GM12878 (cell line): ENCODE results near the gene CHL1. TPM values are rescaled to one million over a fixed set of nuclear protein-coding genes. Genes with fewer than 3 reads are reported as not detected.

ENCODE experiments used
- ATAC-seq: fragments of 200-7000 bp; cut with Tn5 transposase; 3 replicates; pipeline ENCODE4 v1.9.1; 2020; ENCODE audit warnings: mild to moderate bottlenecking, moderate library complexity
- BruUV-seq: library from RNA; stranded (reverse); fragments of 400-500 nt; replicated peaks from 2 replicates; lab custom pipeline; 2021; lab: Mats Ljungman, UMichigan
- CTCF ChIA-PET: fragments of 300-600 bp; sonication (Branson Sonifier 250); formaldehyde crosslinking; extraction: SDS; loops from one replicate; lab custom pipeline; 2021; ENCODE audit warnings: inconsistent platforms; lab: Yijun Ruan, JAX
- POLR2A ChIA-PET: fragments of 350-600 bp; formaldehyde crosslinking; extraction: SDS; loops from one replicate; lab custom pipeline; 2021; ENCODE audit warnings: inconsistent platforms; lab: Charles Lee
- RAD21 ChIA-PET: fragments of 300-600 bp; sonication (Branson Sonifier 250); formaldehyde crosslinking; loops from one replicate; lab custom pipeline; 2023; ENCODE audit warnings: antibody characterized with exemption; ENCODE audit not compliant: unreplicated experiment; lab: Charles Lee
- SMC1A ChIA-PET: fragments of 300-600 bp; sonication (Branson Sonifier 250); formaldehyde crosslinking; loops from one replicate; lab custom pipeline; 2023; ENCODE audit not compliant: unreplicated experiment, uncharacterized antibody; lab: Charles Lee
- DNase-seq: peaks from one replicate; pipeline ENCODE4 v3.0.0-alpha.2; 2011; ENCODE audit warnings: low read depth, low spot score
- FAIRE-seq: peaks from 3 replicates; lab custom pipeline; 2011; peaks lifted over from hg19 to GRCh38; lab: Jason Lieb, UNC
- H2AFZ ChIP-seq: 2 replicates; pipeline ENCODE4 v1.6.0; 2011; ENCODE audit warnings: low read depth, low read length, control low read depth; ENCODE audit not compliant: control insufficient read depth
- H3K27ac ChIP-seq: 2 replicates; pipeline ENCODE4 v1.5.1; 2011; ENCODE audit warnings: control low read depth; ENCODE audit not compliant: control insufficient read depth, insufficient read depth
- H3K27me3 ChIP-seq, 2 experiments: replicated peaks in 1 of 2; 2 replicates each; pipeline versions ENCODE4 v1.6.0 to v1.6.1; 2011; ENCODE audit warnings: low read length in 1 of 2; ENCODE audit not compliant: control insufficient read depth in 2 of 2, insufficient read depth in 2 of 2
- H3K36me3 ChIP-seq, 2 experiments: 2 replicates each; pipeline ENCODE4 v1.5.1; 2011; ENCODE audit warnings: low read length in 1 of 2; ENCODE audit not compliant: control insufficient read depth in 2 of 2, insufficient read depth in 2 of 2
- H3K4me1 ChIP-seq: 2 replicates; pipeline ENCODE4 v1.6.1; 2011; ENCODE audit warnings: mild to moderate bottlenecking, low read length, moderate library complexity, mixed read lengths; ENCODE audit not compliant: control insufficient read depth, insufficient read depth
- H3K4me2 ChIP-seq: 2 replicates; pipeline ENCODE4 v1.6.0; 2011; ENCODE audit warnings: control low read depth; ENCODE audit not compliant: control insufficient read depth, insufficient read depth
- H3K4me3 ChIP-seq: fragments of 200-600 bp; sonication (generic); 2 replicates; pipeline ENCODE4 v1.5.1; 2016
- H3K79me2 ChIP-seq: 2 replicates; pipeline ENCODE4 v1.6.0; 2011; ENCODE audit warnings: low read length; ENCODE audit not compliant: control insufficient read depth, insufficient read depth
- H3K9ac ChIP-seq: 2 replicates; pipeline ENCODE4 v1.8.0; 2011; ENCODE audit warnings: low read length, control low read depth, mixed read lengths; ENCODE audit not compliant: control insufficient read depth, insufficient read depth
- H3K9me3 ChIP-seq: replicated peaks from 3 replicates; pipeline ENCODE4 v1.5.1; 2011; ENCODE audit warnings: mild to moderate bottlenecking, low read length; ENCODE audit not compliant: control insufficient read depth, insufficient read depth
- H4K20me1 ChIP-seq: 2 replicates; pipeline ENCODE4 v1.6.0; 2011; ENCODE audit not compliant: control insufficient read depth, insufficient read depth
- CBX5 ChIP-seq: sonication (generic); IDR thresholded peaks from 2 replicates; pipeline ENCODE4 v1.6.1; 2016; ENCODE audit warnings: low read depth, moderate library complexity, mild to moderate bottlenecking, inconsistent platforms
- CHD1 ChIP-seq: IDR thresholded peaks from 2 replicates; pipeline ENCODE4 v1.6.1; 2012; ENCODE audit warnings: low read depth, low read length, improper control_type of control experiment
- EED ChIP-seq: sonication (generic); IDR thresholded peaks from 2 replicates; pipeline ENCODE4 v1.6.1; 2016; ENCODE audit warnings: antibody characterized with exemption, low read depth
- FOS ChIP-seq: IDR thresholded peaks from 3 replicates; pipeline ENCODE4 v1.6.1; 2011; ENCODE audit warnings: borderline replicate concordance; ENCODE audit not compliant: insufficient read length; ENCODE audit errors: extremely low read depth
- FOXM1 ChIP-seq: IDR thresholded peaks from 2 replicates; pipeline ENCODE4 v1.6.1; 2012; ENCODE audit warnings: low read depth, mild to moderate bottlenecking, inconsistent platforms, low read length, moderate library complexity
- MEF2A ChIP-seq: IDR thresholded peaks from 2 replicates; pipeline ENCODE4 v1.6.1; 2011; ENCODE audit warnings: low read depth, mild to moderate bottlenecking, low read length, moderate library complexity; ENCODE audit not compliant: insufficient read depth
- MYB ChIP-seq: fragments of 150-350 bp; IDR thresholded peaks from 2 replicates; pipeline ENCODE4 v1.6.1; 2014; ENCODE audit warnings: mild to moderate bottlenecking, low read depth, low read length, borderline replicate concordance
- MYC ChIP-seq: IDR thresholded peaks from 2 replicates; pipeline ENCODE4 v1.6.1; 2011; ENCODE audit warnings: mild to moderate bottlenecking, low read length, moderate library complexity, inconsistent platforms; ENCODE audit not compliant: insufficient read depth, insufficient replicate concordance, insufficient read length, severe bottlenecking
- NR2C1 ChIP-seq: fragments of 450-650 bp; IDR thresholded peaks from 2 replicates; pipeline ENCODE4 v1.6.1; 2017; ENCODE audit warnings: antibody characterized with exemption, mild to moderate bottlenecking, moderate library complexity
- RB1 ChIP-seq: fragments of 450-650 bp; formaldehyde crosslinking; IDR thresholded peaks from 2 replicates; pipeline ENCODE4 v1.6.1; 2017; ENCODE audit warnings: mild to moderate bottlenecking, borderline replicate concordance
- RBBP5 ChIP-seq: fragments of 200-600 bp; sonication (generic); conservative IDR thresholded peaks from 2 replicates; pipeline ENCODE4 v1.6.1; 2016
- RELA ChIP-seq: fragments of 450-650 bp; IDR thresholded peaks from 2 replicates; pipeline ENCODE4 v1.8.0; 2014; ENCODE audit warnings: borderline replicate concordance; ENCODE audit not compliant: partially characterized antibody
- SIX5 ChIP-seq: IDR thresholded peaks from 2 replicates; pipeline ENCODE4 v1.6.1; 2011; ENCODE audit warnings: mild to moderate bottlenecking, low read depth, low read length, moderate library complexity; ENCODE audit not compliant: severe bottlenecking
- SREBF1 ChIP-seq: IDR thresholded peaks from 2 replicates; pipeline ENCODE4 v1.6.1; 2012; ENCODE audit warnings: mild to moderate bottlenecking, low read length
- TBL1XR1 ChIP-seq: IDR thresholded peaks from 2 replicates; pipeline ENCODE4 v1.6.1; 2012; ENCODE audit warnings: low read depth, low read length, improper control_type of control experiment
- USF1 ChIP-seq: IDR thresholded peaks from 2 replicates; pipeline ENCODE4 v1.6.1; 2011; ENCODE audit warnings: borderline replicate concordance, low read depth, mild to moderate bottlenecking, moderate library complexity, mixed read lengths, low read length; ENCODE audit not compliant: insufficient read depth; ENCODE audit errors: extremely low read length
- ZBED1 ChIP-seq: IDR thresholded peaks from 2 replicates; pipeline ENCODE4 v1.6.1; 2016; ENCODE audit warnings: borderline replicate concordance
- WGBS: methylation state at CpG from one replicate; pipeline ENCODE4 v1.1.6; 2016; ENCODE audit warnings: low lambda C conversion rate; ENCODE audit not compliant: insufficient replicate concordance, insufficient coverage; ENCODE audit errors: missing lambda C conversion rate; 5-methylcytosine and 5-hydroxymethylcytosine counted together
- in situ Hi-C: fragments of 300-500 bp; cut with MboI; formaldehyde crosslinking; loops from 9 replicates; pipeline ENCODE4 v1.14.3; 2018; ENCODE audit warnings: mixed read lengths
- intact Hi-C: fragments of 100-400 bp; cut with micrococcal nuclease; formaldehyde crosslinking; loops from one replicate; pipeline ENCODE4 v1.14.2; 2022; ENCODE audit not compliant: unreplicated experiment
- polyA plus RNA-seq, 11 experiments: library from polyadenylated mRNA; depleted of rRNA in 4 of 11; unstranded in 6 of 11; stranded (reverse) in 5 of 11; fragments of >200 nt; fragmentation: Nextera tagmentation in 4 of 11; fragmentation: Illumina TruSeq in 1 of 11; extraction: Ambion mirVana in 4 of 11; extraction: Trizol in 1 of 11; gene quantifications; 1 replicate in 1 of 11; 2 replicates in 10 of 11; pipeline versions ENCODE4 v1.2.1 to v1.2.3, GENCODE V29; 2011 to 2016; ENCODE audit warnings: inconsistent platforms in 2 of 11, missing spikeins in 2 of 11, low read depth in 1 of 11
- total RNA-seq, 4 experiments: library from RNA; depleted of rRNA in 3 of 4; stranded (reverse); fragments of >200 nt in 3 of 4; fragmentation: Illumina TruSeq in 1 of 4; extraction: Trizol in 1 of 4; gene quantifications; 2 replicates each; pipeline versions ENCODE4 v1.2.1 to v1.2.3, GENCODE V29; 2013 to 2021
- TF ChIP-seq, protein P1 (sequence below): fragments of 450-650 bp; IDR thresholded peaks from 2 replicates; pipeline ENCODE4 v1.6.1; 2017; ENCODE audit warnings: mild to moderate bottlenecking

The CHL1 gene
- total and polyA plus RNA-seq, 10 of the 15 experiments (the other 5 are each of a cell fraction or from before 2014, with no cell fraction given) = 0.71 to 30.4 (median 1.8) TPM

- ATAC-seq = no peak
- TF ChIP-seq RBBP5 (no peak), FOS (no peak), FOXM1 (no peak), SREBF1 (no peak), MYB (no peak), MYC (no peak), NR2C1 (no peak), TBL1XR1 (no peak), ZBED1 (no peak), RELA (no peak), SIX5 (no peak), MEF2A (no peak), USF1 (no peak), CBX5 (no peak), RB1 (no peak), EED (no peak), CHD1 (no peak)
- TF ChIP-seq, protein P1, sequence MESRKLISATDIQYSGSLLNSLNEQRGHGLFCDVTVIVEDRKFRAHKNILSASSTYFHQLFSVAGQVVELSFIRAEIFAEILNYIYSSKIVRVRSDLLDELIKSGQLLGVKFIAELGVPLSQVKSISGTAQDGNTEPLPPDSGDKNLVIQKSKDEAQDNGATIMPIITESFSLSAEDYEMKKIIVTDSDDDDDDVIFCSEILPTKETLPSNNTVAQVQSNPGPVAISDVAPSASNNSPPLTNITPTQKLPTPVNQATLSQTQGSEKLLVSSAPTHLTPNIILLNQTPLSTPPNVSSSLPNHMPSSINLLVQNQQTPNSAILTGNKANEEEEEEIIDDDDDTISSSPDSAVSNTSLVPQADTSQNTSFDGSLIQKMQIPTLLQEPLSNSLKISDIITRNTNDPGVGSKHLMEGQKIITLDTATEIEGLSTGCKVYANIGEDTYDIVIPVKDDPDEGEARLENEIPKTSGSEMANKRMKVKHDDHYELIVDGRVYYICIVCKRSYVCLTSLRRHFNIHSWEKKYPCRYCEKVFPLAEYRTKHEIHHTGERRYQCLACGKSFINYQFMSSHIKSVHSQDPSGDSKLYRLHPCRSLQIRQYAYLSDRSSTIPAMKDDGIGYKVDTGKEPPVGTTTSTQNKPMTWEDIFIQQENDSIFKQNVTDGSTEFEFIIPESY = no peak
- Histone ChIP-seq H4K20me1 (no peaks in the 10 kb centered on the region), H2AFZ (no peak overlapping the region), H3K27ac (no peak overlapping the region), H3K9ac (no peak overlapping the region), H3K27me3 (peaks cover 0 to 5% of the 10 kb centered on the region in 2 experiments; a peak in 2 of 4 replicates), H3K9me3 (no peaks in the 10 kb centered on the region), H3K36me3 (no peaks in the 10 kb centered on the region), H3K79me2 (no peaks in the 10 kb centered on the region), H3K4me1 (no peaks in the 10 kb centered on the region), H3K4me2 (no peak overlapping the region), H3K4me3 (no peak overlapping the region)
- CTCF ChIA-PET = interaction anchor here (1.0 to 3.5 kb wide), 7 partner anchors 9 to 184 kb away, joined by 3 to 30 read pairs (median 6); no protein-coding TSS in a partner anchor
- SMC1A ChIA-PET = interaction anchor here (0.6 to 3.6 kb wide), 14 partner anchors 10 to 164 kb away, joined by 3 to 48 read pairs (median 5); no protein-coding TSS in a partner anchor
- in situ Hi-C loops = no loop called here
- RAD21 ChIA-PET = interaction anchor here (1.1 to 2.7 kb wide), 8 partner anchors 9 to 162 kb away, joined by 3 to 15 read pairs (median 6); no protein-coding TSS in a partner anchor
- FAIRE-seq = no peak
- intact Hi-C loops = no loop called here
- DNase-seq = no peak
- POLR2A ChIA-PET = interaction anchor here (1.0 kb wide), 1 partner anchor 9 kb away, joined by 4 read pairs; no protein-coding TSS in a partner anchor
- BruUV-seq = no TSS peak
- 63% methylated on average over 3 of the region's 3 CpGs for WGBS
These were observed 2.1 kb upstream of the CHL1 start for GRCh38 chr3:194421-194820.
